Endothelial cell of umbilical vein (primary cell): ENCODE data around the gene PPIA.

Experiments used
- CTCF ChIP-seq, 2 donors: IDR thresholded peaks; 1 replicate in 1 of 2; 2 replicates in 1 of 2; pipeline ENCODE4 v1.5.1; 2011; ENCODE audit warnings: low read length in 2 of 2, mild to moderate bottlenecking in 2 of 2, moderate library complexity in 2 of 2, control low read depth in 1 of 2, inconsistent platforms in 1 of 2, low read depth in 1 of 2; ENCODE audit not compliant: insufficient read depth in 1 of 2; ENCODE audit errors: extremely low read depth in 1 of 2
- EZH2 ChIP-seq: IDR thresholded peaks from 2 replicates; pipeline ENCODE4 v1.6.1; 2012; ENCODE audit warnings: borderline replicate concordance, low read depth, mild to moderate bottlenecking, moderate library complexity, low read length, inconsistent platforms; ENCODE audit not compliant: severe bottlenecking
- FOS ChIP-seq: IDR thresholded peaks from 2 replicates; pipeline ENCODE4 v1.6.1; 2011; ENCODE audit warnings: mild to moderate bottlenecking, low read length, moderate library complexity, borderline replicate concordance; ENCODE audit not compliant: insufficient read depth
- GATA2 ChIP-seq: IDR thresholded peaks from 2 replicates; pipeline ENCODE4 v1.7.0; 2011; ENCODE audit warnings: low read depth, mild to moderate bottlenecking, moderate library complexity, mixed read lengths, low read length; ENCODE audit not compliant: insufficient read length, insufficient read depth
- JUN ChIP-seq: IDR thresholded peaks from 2 replicates; pipeline ENCODE4 v1.6.1; 2011; ENCODE audit warnings: borderline replicate concordance, low read depth; ENCODE audit not compliant: insufficient read length, insufficient read depth
- MAX ChIP-seq: IDR thresholded peaks from 2 replicates; pipeline ENCODE4 v1.6.1; 2011; ENCODE audit not compliant: insufficient read depth, insufficient read length
- POLR2A ChIP-seq: IDR thresholded peaks from 2 replicates; pipeline ENCODE4 v1.6.1; 2012; ENCODE audit warnings: low read depth, mild to moderate bottlenecking, control low read depth, low read length
- POLR2AphosphoS5 ChIP-seq: IDR thresholded peaks from 2 replicates; pipeline ENCODE4 v1.6.1; 2012; ENCODE audit warnings: low read depth, mild to moderate bottlenecking, control low read depth, low read length, moderate library complexity; ENCODE audit not compliant: insufficient read depth

- TF ChIP-seq CTCF (IDR thresholded peaks at IDR 0.05; ENCODE audit: extremely low read depth in 1 of 2, insufficient read depth in 1 of 2, low read depth in 1 of 2, low read length in 2 of 2), result no peak
- no peak for TF ChIP-seq EZH2
- TF ChIP-seq POLR2A, result no peak
- TF ChIP-seq POLR2AphosphoS5, result no peak
- TF ChIP-seq MAX, result no peak
- no peak for TF ChIP-seq GATA2
- no peak for TF ChIP-seq JUN
- TF ChIP-seq FOS, result no peak
Measured at GRCh38 chr7:44789990-44790389, 6.5 kb upstream of the PPIA start.
